ENCODE measurements around the gene MSRB1. TPM values are rescaled to one million over a fixed set of nuclear protein-coding genes. Genes with fewer than 3 reads are reported as not detected.

MSRB1 gene
- total RNA-seq (2021) (49.4 and 54.9 TPM in 2 replicates), Bru-seq, nascent RNA (percentile 58 among the genes with signal in this experiment), BruChase-seq, experiment 1, labeled RNA remaining after a 2-hour chase (percentile 59 among the genes with signal in this experiment), BruChase-seq, experiment 2, labeled RNA remaining after a 6-hour chase (percentile 77 among the genes with signal in this experiment)
- long read RNA-seq, transcript MSRB1-201 (4 exons, 1,423 nt) = major isoform, 173 of 178 reads
- long read RNA-seq, partial matches to known transcripts = 0 of 178 reads
- long read RNA-seq, other reads (novel, unspliced or antisense) = 4 of 178 reads

GRCh38 chr16:1942810-1943726, at the start of gene MSRB1:
MSRB1 (minus strand) TSS chr16:1943199; CDS start chr16:1943156, 43 bp downstream.
- Histone ChIP-seq H3K4me3 (peak within 1 kb of the TSS; percentile 81), H4K20me1 (ENCODE audit: insufficient read depth) (0 out of 2 replicates have a peak, but pooled peaks cover 3% of the 10 kb centered on the region), H3K27me3 (ENCODE audit: insufficient read depth, low read depth) (no peaks in the 10 kb centered on the region), H3K36me3 (ENCODE audit: low read depth) (no peaks in the 10 kb centered on the region), H3K79me2 (ENCODE audit: low read depth) (peaks cover 18% of the 10 kb centered on the region; the same call in 1 of the 2 replicates), H3K9me2 (ENCODE audit: insufficient read depth) (no peaks in the 10 kb centered on the region), H3K9me3 (ENCODE audit: insufficient read depth, low read depth) (no peaks in the 10 kb centered on the region), H2AFZ (peak within 1 kb of the TSS; percentile 94), H3F3A (ENCODE audit: insufficient read depth, low read depth) (peaks cover 37% of the 10 kb centered on the region; the same call in 1 of the 2 replicates), H3K4me2 (peak within 1 kb of the TSS; percentile 86), H3K27ac (peak within 1 kb of the TSS; percentile 61), H3K4me1 (replicated peaks; ENCODE audit: insufficient read depth) (peaks cover 18% of the 10 kb centered on the region)
- CTCF ChIA-PET = interaction anchor here (0.6 to 0.7 kb wide), 2 partner anchors 245 to 373 kb away, joined by 3 to 5 read pairs; no protein-coding TSS in a partner anchor
- intact Hi-C loops (cut with micrococcal nuclease; ENCODE audit: unreplicated experiment) = loop anchor here (2.0 to 5.0 kb wide), 2 partner anchors 16 to 161 kb away; partner anchors contain the start of genes NDUFB10, NUBP2 and SPSB3
- no TSS peak for BruUV-seq (replicated peaks)
- POLR2A ChIA-PET (ENCODE audit: unreplicated experiment) = interaction anchor here (0.5 to 1.0 kb wide), 5 partner anchors 9 to 771 kb away, joined by 3 to 13 read pairs (median 4); partner anchors contain the start of genes RAB26, RPS2 and UQCC4
- TF ChIP-seq CTCF (conservative IDR thresholded peaks at IDR 0.05) (no peak), EZH2 (IDR thresholded peaks at IDR 0.05; ENCODE audit: low read depth) (no peak)
- DNase-seq = peak; percentile 93 to 100

- Histone ChIP-seq H3K36me3 (ENCODE audit: low read depth) (no peaks in the 10 kb centered on the region), H3K27ac (no peak overlapping the region), H3K4me2 (peak overlapping the region; percentile 24; the same call in 1 of the 2 replicates), H3K79me2 (ENCODE audit: low read depth) (no peaks in the 10 kb centered on the region), H3K27me3 (ENCODE audit: insufficient read depth, low read depth) (no peaks in the 10 kb centered on the region), H4K20me1 (ENCODE audit: insufficient read depth) (no peaks in the 10 kb centered on the region), H3K9me2 (ENCODE audit: insufficient read depth) (no peaks in the 10 kb centered on the region), H3K4me1 (replicated peaks; ENCODE audit: insufficient read depth) (peaks cover 30% of the 10 kb centered on the region), H2AFZ (no peak overlapping the region), H3F3A (ENCODE audit: insufficient read depth, low read depth) (peaks cover 71% of the 10 kb centered on the region), H3K4me3 (no peak overlapping the region), H3K9me3 (ENCODE audit: insufficient read depth, low read depth) (no peaks in the 10 kb centered on the region)
- ChIA-PET POLR2A (ENCODE audit: unreplicated experiment) (interaction anchor here (0.6 kb wide), 3 partner anchors 43 to 94 kb away, joined by 3 to 14 read pairs (median 4); no protein-coding TSS in a partner anchor), CTCF (interaction anchor here (0.6 kb wide), 1 partner anchor 30 kb away, joined by 3 read pairs; no protein-coding TSS in a partner anchor)
- no peak for TF ChIP-seq EZH2 (IDR thresholded peaks at IDR 0.05; ENCODE audit: low read depth)
- TF ChIP-seq CTCF (conservative IDR thresholded peaks at IDR 0.05) = no peak
- peak; percentile 60 to 94 for DNase-seq
- no TSS peak for BruUV-seq (replicated peaks)
- intact Hi-C loops (cut with micrococcal nuclease; ENCODE audit: unreplicated experiment) = no loop called here
These were observed 49.1 kb upstream of the MSRB1 start for GRCh38 chr16:1991948-1992703.

Measured in PC-9 (cell line).